ENCODE data around the gene TRIM51G.
"Not testable (repeated sequence)": the region's sequence is repeated elsewhere in the genome, so short reads cannot be mapped to it uniquely, and the experiment has no call there.

TRIM51G gene, protein sequence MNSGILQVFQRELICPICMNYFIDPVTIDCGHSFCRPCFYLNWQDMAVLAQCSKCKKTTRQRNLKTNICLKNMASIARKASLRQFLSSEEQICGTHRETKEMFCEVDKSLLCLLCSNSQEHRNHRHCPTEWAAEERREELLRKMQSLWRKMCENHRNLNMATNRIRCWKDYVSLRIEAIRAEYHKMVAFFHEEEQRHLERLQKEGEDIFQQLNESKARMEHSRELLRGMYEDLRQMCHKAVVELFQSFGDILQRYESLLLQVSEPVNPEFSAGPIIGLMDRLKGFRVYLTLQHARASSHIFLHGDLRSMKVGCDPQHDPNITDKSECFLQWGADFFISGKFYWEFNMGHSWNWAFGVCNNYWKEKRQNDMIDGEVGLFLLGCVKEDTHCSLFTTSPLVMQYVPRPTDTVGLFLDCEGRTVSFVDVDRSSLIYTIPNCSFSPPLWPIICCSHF

DNA sequence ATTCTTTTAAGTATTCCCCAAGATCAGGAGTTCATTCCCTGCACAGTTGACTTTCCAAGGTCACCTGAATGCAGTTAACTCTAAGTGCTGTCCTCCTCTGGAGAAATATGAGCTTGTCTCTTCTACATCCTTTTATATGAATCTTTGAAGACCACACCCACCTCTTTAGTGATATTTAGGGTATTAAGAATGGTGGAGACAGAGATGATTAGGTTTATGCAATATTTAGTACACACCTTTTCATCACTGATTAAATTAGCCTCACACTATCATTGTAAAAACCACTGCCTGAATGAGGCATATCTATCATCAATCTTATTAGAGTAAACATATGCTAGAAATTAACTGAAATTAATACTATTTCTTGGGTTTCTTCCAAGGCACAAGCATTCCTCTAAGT is at the start of gene TRIM51G:
Gene TRIM51G (minus strand): TSS at position 101 of the 400 bp plus-strand sequence. CDS start 2,190 bp downstream, outside the sequence.
- DNase-seq: not testable (repeated sequence)

DNA sequence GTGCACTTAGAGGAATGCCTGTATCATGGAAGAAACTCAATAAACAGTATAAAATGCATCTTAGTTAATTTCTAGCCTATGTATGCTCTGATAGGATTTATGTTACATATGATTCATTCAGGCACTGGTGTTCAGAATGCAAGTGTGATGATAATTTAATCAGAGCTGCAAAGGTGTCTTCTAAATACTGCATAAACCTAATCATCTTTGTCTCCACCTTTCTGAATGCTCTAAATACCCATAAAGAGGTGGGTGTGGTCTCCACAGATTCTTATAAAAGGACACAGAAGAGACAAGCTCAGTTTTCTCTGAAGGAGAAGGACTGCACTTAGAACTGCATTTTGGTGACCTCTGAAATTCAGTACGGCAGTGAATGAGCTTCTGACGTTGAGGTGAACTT is 44.8 kb upstream of the TRIM51G start, which contains the start of gene TRIM49B:
Gene TRIM49B (plus strand): TSS at position 301 of the 400 bp plus-strand sequence. CDS start 2,777 bp downstream, outside the sequence.
- not testable (repeated sequence) for DNase-seq

DNA sequence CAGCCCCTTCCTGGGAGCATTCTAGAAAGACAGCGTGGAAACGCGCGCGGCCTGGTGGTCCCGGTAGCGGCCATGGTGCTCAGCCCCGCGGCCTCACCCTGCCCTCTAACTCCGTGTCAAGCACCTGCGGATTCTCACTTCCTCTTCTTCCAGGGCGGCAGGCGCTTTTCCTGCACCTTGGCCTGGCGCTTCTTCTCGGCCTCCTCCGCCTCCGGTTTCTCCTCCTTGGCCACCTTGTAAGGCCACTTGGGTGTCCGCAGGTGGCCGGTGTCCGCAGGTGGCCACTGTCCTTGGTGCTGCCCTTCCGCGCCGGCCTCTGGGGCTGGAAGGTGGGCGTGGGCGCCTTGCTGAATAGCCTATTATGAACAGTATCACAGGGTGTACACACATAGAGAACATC is 15.1 kb downstream of the TRIM51G start:
- not testable (repeated sequence) for DNase-seq

DNA sequence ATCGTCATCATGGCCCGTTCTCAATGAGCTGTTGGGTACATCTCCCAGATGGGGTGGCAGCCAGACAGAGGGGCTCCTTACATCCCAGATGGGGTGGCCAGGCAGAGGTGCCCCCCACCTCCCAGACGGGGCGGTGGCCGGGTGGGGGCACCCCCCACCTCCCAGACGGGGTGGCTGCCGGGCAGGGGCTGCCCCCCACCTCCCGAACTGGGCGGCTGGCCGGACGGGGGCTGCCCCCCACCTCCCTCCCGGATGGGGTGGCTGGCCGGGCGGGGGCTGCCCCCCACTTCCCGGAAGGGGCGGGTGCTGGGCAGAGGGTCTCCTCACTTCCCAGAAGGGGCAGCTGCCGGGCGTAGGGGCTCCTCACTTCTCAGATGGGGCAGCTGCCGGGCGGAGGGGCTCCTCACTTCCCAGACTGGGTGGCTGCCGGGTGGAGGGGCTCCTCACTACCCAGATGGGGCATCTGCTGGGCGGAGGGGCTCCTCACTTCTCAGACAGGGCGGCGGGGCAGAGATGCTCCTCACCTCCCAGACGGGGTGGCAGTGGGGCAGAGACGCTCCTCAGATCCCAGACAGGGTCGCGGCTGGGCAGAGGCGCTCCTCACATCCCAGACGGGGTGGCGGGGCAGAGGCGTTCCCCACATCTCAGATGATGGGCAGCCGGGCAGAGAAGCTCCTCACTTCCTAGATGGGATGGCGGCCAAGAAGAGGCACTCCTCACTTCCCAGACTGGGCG is 28.2 kb downstream of the TRIM51G start:
- not testable (repeated sequence) for DNase-seq

DNA sequence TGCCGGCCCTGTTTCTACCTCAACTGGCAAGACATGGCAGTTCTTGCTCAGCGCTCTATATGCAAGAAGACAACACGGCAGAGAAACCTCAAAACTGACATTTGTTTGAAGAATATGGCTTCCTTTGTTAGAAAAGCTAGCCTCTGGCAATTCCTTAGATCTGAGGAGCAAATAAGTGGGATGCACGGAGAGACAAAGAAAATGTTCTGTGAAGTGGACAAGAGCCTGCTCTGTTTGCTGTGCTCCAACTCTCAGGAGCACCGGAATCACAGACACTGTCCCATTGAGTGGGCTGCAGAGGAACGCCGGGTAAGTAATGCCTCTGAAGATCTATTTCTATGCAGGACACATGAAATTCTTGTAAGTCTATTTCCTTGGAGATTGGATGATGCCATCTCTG is 37.9 kb downstream of the TRIM51G start:
- not testable (repeated sequence) for DNase-seq
